GM18873 (cell line): Measurements from ENCODE around the gene GLB1L.
A peak's percentile ranks its signal among the peaks of the same experiment; 100 is the strongest.

Experiments used
- ATAC-seq: cut with Tn5 transposase; IDR thresholded peaks from one replicate; pipeline ENCODE4 v1.9.1; 2021; ENCODE audit warnings: mild to moderate bottlenecking, moderate library complexity, moderate number of reproducible peaks; ENCODE audit not compliant: unreplicated experiment, low FRiP score

GLB1L gene

DNA sequence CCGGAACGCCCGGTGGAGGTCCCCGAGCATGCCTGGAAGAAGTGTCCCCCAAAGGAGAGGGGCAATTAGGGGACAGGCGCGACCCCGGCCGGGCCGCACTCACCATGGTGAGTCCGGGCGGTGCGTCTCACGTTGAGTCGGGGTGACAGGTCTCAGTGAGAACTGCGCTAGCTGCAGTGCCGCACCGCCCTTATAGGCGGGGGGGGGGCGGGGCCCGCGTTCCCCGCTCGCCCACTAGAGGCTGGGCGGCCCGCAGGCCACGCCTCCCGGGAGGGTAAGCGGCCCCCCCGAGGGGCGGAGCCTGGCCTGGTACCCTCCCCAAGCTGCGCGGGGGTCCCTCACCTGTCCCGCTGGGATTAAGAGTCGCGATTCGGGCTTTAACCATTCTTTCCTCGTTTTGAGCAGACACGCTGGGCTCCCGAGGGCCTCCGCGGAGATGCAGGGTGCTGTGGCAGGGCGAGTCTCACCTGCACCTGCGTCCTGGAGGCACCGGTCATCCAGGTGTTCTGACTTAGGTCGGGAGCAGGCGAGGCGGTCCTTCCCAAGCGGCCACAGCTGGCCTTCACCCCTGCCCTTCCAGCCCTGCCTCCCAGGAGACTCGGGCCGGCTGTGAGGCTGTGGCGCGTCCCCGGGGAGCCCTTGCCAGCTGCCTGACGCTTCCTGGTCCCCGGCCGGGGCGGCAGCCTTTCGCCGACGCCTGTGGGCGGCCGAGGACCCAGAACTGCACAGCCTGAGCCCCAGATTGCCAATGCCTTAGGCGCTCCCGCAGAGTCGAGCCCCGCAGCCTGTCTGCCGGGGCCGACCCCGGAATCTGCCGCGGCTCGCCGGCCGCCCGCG, 8.7 kb upstream of the GLB1L start, which contains the start of gene TUBA4A:
TUBA4A (minus strand) TSS at position 166 of the 837 bp plus-strand sequence; CDS start at position 106, 60 bp downstream.
- ATAC-seq: peak; percentile 34

DNA sequence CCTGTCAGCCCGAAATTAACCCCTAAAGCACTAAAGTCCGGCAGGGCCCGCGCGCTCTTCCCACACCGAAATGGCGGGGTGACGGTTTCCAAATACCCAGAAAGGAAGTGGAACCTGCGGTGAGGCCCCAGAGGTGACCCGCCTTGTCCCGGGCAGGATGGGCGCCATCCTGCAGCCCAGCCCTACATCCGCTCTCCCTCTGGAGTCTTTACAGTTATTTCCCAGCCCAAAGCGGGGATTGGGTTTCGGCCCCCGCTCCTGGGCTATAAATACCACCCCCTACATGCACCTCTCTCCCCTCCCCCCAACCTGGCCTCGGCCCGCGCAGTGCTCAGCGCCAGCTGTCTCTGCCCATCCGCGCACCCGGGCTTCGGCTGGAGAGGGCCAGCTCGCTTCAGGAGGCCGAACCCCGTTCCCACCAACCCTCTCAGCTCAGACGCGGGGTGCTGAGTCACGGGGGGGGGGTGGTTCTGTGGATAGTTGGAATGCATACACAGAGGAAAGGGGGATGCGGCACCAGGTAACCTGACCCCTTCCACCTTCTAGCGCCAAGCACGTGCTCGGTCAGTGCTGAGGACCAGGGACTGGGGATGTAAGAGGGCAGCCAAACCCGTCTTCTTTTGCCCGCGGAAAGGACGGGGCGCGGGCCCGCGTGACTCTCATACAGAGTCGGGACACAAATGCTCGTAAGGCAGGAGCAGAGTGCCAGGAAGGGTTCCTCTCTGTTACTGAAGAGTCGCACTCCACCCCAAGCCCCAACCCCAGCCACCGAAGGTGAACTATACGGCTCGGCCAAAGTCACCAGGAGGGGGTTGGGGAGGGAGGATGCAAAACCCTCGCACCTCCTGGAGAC, 7.9 kb upstream of the GLB1L start, which contains the start of gene TUBA4B:
TUBA4B (plus strand) TSS at position 344 of the 853 bp plus-strand sequence; CDS start at position 509, 165 bp downstream.
- ATAC-seq: no peak

GRCh38 chr2:219252570-219252899, 7.3 kb upstream of the GLB1L start:
- ATAC-seq: no peak

DNA sequence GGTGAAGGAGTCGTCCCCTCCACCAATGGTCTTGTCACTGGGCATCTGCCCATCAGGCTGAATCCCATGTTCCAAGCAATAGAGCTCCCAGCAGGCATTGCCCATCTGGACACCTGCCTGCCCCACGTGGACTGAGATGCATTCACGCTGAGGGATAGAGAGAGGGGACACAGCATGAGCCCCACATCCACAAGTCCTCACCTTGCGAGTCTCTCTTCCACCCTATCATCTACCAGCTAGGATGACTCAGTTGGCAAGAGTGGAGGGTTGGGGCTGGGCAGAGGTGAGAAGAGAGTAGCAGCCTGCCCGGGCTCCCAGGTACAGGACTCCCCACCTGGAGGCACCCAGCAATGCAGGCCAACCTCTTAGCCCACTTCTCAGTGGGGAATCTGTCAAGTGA, 6.8 kb upstream of the GLB1L start:
- ATAC-seq: no peak

DNA sequence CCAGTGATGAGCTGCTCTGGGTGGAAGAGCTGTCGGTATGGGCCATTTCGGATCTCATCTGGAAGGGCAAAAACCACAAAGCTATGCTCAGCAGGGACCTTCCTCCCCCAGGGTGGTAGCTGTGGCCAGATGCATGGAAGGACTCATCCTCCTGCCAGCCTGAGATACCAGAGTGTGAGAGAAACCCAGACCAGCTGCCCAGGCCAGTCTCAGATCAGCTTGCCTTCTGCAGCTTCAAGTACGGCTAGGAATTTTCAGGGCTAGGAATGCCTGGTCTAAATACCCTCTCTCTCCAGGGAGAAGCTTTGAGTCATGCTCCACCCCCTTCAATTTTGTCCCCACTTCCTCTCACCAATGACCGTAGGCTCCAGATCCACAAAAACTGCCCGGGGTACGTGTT, 6.4 kb upstream of the GLB1L start:
- ATAC-seq: no peak

- no peak for ATAC-seq
These were observed 5.0 kb upstream of the GLB1L start for GRCh38 chr2:219250049-219250781.

DNA sequence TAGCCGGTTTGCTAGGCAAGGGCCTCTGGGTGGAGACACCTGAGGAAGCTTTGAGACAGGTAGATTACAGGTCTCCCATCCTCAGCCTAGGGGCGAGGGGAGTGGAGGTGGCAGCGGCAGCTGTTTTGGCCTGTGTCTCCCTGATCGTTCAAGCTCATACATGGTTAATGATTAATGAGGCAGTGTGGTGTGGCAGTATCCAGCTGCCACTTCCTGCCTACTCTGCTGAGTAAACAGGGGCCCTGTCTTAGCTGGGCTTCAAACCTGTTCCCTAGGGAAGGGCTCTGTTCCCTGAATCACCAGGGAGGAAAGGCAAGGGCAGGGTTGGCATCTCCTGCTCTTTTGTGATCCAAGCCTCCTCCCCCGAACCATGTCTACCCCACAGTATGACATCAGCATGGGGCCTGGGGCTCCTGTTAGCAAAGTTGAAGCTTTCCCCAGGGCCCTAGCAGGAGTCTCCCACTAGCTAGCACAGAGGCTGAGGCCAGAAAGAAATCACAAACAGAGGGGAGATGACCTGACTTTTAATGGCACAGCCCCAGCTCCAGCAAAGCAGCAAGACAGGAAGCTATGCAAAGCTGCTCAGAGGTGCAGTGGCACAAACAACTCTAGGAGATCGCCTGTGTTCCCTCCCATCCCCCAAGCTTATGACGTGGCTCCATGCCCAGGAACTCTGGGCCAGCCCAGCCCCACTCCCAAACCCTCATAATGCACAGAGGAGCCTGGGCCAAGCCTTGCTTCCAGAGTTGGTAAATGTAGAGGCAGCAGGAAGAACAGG, 4.1 kb upstream of the GLB1L start:
- peak; percentile 42 for ATAC-seq

DNA sequence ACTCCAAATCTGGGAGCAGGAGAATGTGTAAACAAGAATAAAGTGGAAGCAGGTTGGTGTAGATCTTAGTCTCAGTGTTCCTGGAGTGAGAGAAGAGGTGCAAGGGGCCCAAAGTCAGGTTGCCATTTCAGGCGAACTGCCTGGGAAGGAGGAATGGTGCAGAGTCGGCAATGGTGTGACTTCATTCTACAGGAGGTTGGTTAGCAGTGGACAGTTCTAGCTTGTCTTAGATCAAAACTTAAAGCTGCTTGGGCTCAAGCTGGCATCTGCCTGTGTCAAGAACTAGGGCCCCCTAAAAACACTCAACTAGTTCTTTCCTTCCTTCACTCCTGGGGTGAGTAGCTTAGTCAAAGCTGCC, 3.6 kb upstream of the GLB1L start:
- ATAC-seq: no peak

DNA sequence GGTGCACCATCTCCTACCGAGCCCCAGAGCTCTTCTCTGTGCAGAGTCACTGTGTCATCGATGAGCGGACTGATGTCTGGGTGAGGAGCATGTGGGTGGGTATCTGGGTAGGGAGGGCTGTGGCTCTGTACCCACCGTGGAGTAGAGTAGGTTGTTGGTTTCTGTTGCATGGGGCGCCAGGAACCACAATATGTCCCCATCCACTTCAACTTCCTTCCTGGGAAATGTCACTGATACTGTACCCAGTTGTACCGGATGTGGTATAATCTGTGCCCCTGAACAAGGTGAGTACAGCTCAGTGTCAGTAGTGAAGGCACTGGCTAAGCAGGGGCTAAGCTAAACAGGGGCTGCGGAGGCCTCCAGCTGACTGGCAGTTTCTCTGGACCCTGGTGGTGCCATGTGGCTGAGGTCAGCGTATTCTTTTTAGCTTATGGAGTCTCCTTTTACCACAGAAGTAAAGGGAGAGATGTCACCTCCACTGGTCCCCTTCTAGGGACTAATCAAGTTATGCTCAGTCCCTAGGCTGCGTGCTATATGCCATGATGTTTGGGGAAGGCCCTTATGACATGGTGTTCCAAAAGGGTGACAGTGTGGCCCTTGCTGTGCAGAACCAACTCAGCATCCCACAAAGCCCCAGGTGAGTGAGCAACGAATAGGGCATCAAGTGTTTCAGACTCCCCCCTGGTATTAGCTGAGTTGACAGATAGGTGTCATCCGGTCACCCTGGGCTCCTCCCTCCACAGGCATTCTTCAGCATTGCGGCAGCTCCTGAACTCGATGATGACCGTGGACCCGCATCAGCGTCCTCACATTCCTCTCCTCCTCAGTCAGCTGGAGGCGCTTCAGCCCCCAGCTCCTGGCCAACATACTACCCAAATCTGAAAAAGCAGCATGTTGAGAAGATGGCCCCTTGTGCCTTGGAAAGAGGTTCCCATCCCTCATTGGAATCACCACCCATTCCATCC, 2.7 kb upstream of the GLB1L start:
- ATAC-seq: no peak

DNA sequence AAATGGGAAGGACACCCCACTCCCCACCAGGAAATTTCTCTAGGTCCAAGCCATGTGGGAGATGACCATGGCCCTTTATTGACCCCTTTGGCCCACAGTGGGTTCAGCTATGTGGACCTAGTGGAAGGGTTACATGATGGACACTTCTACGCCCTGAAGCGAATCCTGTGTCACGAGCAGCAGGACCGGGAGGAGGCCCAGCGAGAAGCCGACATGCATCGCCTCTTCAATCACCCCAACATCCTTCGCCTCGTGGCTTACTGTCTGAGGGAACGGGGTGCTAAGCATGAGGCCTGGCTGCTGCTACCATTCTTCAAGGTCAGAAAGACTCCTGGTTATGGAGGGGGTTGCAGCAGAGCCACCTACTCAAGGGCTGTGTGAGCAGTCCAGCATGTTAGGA, 1.3 kb upstream of the GLB1L start:
- no peak for ATAC-seq

DNA sequence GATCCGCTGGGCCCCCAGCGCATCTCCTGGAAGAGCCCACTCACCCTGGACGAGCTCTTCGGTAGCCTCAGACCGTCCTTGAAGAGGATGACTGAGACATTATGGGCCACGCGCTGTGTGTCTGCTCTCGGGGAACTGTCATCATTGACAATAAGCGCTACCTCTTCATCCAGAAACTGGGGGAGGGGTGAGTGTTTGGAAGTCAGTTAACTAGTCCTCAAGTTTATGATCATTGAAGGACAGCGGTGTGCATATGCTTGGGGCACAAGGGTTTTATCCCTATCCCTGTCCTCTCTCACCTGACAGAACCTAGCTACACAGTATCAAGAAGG, 621 bp upstream of the GLB1L start:
- no peak for ATAC-seq

- ATAC-seq: no peak
These were observed 476 bp downstream of the GLB1L start for GRCh38 chr2:219244789-219245147.

GRCh38 chr2:219243291-219243761, 1.9 kb downstream of the GLB1L start:
- ATAC-seq: no peak

DNA sequence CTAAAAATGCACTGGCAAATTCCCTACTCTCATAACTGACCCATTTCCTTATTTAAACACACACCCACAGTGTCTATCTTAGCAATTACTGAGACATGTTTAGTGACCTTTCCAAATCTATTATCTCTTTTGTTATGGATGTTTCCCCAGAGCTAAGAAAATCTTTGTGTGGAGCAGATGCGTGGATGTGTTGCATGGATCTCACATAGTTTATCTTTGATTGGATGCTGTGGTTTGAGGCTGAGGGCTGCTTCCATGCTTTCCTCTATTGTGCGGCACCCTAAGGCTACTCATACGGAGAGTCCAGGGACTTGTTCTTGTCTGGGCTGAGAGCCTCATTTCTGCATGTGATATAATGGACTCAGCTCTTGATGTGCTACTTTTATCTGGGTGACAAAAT, 10.9 kb downstream of the GLB1L start:
- ATAC-seq: no peak

DNA sequence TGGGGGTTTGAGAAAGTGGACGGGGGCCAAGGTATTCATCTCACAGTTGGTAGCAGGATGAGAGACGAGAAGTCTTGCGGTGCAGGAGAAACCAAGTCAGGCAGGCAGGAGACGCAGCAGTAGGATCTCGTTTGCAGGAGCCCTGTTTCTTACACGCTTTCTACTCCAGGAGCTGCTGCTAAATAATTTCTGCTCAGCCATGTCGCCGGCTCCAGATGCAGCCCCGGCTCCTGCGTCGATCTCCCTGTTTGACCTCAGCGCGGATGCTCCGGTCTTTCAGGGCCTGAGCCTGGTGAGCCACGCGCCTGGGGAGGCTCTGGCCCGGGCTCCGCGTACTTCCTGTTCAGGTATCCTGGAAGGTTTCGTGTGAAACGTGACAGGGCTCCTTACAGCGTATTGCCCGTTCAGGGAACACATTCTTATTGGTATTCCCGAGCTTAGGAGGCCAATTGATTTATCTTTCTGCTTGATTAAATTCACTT, 15.1 kb downstream of the GLB1L start:
- ATAC-seq: peak; percentile 1

DNA sequence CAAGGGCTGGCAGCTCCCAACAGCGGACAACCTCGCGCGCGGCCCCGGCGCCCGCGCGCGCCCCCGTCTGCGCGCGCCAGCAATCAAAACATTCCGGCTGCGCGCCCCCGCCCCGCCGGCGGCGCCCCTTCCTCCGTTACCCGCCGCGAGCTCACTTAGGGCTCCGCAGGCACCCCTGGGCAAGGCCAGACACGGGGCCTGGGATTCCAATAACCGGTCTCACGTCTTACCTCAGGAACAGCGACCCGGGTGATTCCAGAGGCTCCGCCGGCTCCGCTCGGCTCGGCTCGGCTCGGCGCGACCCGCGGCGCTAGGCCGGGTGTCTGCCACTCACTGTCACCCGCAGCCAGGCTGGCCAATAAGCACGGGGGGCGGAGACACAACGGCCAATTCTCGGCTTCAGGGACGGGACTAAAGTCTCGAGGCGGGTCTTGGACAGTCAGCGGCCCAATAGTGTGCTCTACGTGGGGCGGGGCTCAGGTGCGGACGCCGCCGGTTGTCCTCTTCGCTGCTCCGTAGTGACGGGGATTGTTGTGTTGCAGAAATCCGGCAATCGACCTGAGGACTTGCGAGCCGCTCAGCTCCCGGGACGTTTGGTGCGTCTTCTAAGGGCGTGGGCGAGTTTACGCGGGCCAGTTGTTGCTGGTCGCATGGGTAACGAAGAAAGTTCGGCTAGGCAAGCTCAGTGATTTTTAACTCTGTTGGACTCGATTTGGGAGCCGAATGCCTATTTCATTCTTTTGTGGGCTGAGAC, 15.8 kb downstream of the GLB1L start, which contains the start of the genes ANKZF1 and ATG9A:
ANKZF1 (plus strand) TSS at position 502 of the 754 bp plus-strand sequence. CDS start 452 bp downstream, outside the sequence.
ATG9A (minus strand) TSS at position 332 of the 754 bp plus-strand sequence. CDS start 1,612 bp downstream, outside the sequence.
- ATAC-seq: peak; percentile 95

DNA sequence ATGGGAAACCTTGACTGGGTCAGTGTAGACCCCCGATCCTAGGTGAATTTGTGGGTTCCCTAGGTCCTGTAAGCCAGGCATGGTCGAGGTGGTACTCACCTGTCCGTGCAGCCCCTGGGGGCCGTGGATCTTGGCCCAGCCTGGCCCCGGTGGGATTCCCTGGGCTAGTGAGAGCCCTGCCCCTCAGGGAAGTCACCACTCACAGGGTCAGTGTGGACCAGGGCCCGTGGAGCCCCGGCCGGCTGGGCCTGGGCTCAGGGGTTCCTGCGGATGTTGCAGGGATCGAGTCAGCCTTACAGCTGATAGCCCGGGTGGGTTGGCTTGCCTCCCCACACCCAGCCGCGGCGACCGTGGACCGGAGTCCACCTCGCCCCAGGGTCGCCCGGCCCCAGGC, 16.3 kb downstream of the GLB1L start:
- ATAC-seq: peak; percentile 0
